ENCODE data around the gene SETX.

Gene SETX

DNA sequence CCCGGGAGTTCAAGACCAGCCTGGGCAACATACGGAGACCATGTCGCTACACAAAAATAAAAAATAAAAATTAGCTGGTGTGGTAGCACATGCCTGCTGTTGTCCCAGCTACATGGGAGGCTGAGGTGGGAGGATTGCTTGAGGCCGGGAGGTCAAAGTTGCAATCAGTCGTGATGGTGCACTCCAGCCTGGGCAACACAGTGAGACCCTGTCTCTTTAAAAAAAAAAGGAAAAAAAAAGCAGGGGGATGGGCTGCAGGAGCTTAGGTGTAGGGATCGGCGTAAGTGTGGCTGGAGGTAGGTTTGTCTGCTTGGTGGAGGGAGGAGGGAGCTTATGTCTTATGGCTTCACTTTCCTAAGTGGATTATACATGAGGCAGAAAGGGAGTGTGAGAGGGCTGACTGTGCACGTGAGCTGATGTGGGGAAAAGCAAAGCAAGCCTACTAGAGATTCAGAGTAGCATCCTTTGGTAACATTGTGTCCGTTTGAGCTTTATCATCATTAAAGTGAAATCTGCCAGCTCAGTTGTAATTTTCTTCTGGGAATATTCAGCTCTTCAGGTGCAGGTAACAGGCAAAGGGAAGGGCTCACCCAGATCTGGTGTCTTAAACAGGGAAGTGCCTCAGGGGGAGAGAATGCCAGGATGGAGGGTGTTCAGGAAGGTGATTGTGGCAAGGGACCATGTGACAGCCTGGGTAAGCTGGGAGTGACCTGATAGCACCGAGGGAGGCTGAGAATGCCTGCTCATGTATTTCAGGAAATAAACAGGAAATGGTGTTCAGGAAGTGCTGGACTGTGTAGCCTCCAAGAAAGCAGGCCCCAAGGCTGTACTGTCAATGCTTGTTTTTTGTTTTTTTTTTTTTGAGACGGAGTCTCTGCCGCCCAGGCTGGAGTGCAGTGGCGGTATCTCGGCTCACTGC is 17.6 kb upstream of the SETX start:
- DNase-seq (no peak), ATAC-seq (no peak)
- Mint-ChIP-seq H3K27ac (peak overlapping the region; percentile 55), H3K4me3 (no peak overlapping the region), H3K36me3 (ENCODE audit: low read depth) (peaks cover 21% of the 10 kb centered on the region), H3K27me3 (no peaks in the 10 kb centered on the region), H3K4me1 (peaks cover 21% of the 10 kb centered on the region), H3K9me3 (no peaks in the 10 kb centered on the region)

DNA sequence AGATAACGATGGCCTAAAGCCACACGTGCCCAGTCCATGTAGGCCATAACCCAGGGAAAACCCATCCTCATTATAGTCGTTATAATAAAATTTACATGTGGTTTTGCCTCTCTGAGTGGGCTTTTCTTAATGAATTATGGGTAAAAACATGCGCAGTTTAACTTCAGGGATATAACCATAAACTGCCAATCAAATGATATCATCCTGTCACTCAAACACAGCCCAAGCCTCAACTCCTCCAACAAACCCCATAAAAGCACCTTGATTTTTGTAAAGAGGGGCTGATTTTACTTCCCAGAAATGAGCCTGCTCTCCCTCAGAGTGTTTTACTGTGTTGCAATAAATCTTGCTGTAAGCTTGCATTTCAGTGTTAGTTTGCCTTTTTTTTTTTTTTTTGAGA is 15.8 kb upstream of the SETX start:
- H3K4me1 Mint-ChIP-seq, result peaks cover 20% of the 10 kb centered on the region
- H3K27ac Mint-ChIP-seq, result no peak overlapping the region
- ATAC-seq (no peak), DNase-seq (no peak)
- H3K4me3 Mint-ChIP-seq, result no peak overlapping the region
- H3K27me3 Mint-ChIP-seq, result no peaks in the 10 kb centered on the region
- H3K9me3 Mint-ChIP-seq, result no peaks in the 10 kb centered on the region
- H3K36me3 Mint-ChIP-seq (ENCODE audit: low read depth), result peaks cover 14% of the 10 kb centered on the region

DNA sequence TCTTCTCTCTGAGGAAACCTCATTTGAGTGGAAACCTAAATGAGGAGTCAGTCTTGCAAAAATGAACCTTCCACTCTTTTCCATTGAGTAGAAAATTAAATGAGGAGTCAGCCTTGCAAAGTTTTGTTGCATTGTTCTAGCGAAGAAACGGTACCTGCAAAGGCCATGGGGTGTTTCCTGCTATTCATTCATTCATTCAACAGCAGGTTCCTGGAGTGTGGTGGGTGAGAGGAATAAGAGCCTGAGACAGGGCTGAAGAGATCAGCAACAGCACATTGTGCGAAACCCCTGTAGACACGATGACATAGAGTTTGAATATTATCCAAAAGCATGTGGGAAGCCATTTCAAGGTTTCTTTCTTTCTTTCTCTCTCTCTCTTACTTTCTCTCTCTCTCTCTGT is 14.6 kb upstream of the SETX start:
- DNase-seq (no peak), ATAC-seq (no peak)
- no peak overlapping the region for H3K27ac Mint-ChIP-seq
- no peaks in the 10 kb centered on the region for H3K27me3 Mint-ChIP-seq
- H3K4me1 Mint-ChIP-seq, result peaks cover 18% of the 10 kb centered on the region
- H3K4me3 Mint-ChIP-seq, result no peak overlapping the region
- H3K36me3 Mint-ChIP-seq (ENCODE audit: low read depth), result peaks cover 4% of the 10 kb centered on the region
- no peaks in the 10 kb centered on the region for H3K9me3 Mint-ChIP-seq

DNA sequence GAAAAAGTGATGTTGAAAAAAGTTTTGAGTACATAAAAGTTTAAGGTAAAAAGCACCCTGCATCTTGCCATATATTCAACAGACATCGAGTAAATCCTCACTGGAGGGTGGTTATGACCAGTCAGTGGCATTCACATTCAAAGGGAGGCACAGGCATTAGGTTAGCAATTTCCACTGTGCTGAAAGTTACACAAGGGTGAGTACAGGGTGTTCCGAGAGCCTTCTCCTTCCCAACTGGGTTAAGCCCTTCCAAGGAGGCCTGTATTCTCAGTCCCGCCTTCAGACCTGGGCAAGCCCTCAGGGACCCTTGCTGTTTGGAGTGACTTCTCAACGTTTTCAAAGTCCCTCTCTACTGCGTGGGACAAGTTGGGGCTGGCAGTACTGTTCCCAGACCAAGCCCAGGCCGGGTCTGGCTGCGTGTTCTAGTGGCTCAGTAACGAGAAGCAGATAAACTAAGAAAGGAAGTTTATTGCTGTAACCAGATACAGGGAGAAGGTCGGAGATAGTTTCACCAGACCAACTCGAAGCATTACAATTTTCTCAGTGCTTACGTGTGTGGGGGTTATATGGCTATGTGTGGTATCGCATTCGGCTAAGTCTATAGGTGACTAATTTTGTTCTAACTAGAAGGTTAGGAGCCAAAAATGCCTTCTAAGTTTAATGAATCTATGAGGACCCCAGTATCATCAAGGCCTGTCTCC is 13.0 kb upstream of the SETX start:
- ATAC-seq (no peak), DNase-seq (no peak)
- Mint-ChIP-seq H3K36me3 (ENCODE audit: low read depth) (peaks cover 2% of the 10 kb centered on the region), H3K27me3 (no peaks in the 10 kb centered on the region), H3K9me3 (no peaks in the 10 kb centered on the region), H3K4me1 (peaks cover 6% of the 10 kb centered on the region), H3K4me3 (no peak overlapping the region), H3K27ac (no peak overlapping the region)

DNA sequence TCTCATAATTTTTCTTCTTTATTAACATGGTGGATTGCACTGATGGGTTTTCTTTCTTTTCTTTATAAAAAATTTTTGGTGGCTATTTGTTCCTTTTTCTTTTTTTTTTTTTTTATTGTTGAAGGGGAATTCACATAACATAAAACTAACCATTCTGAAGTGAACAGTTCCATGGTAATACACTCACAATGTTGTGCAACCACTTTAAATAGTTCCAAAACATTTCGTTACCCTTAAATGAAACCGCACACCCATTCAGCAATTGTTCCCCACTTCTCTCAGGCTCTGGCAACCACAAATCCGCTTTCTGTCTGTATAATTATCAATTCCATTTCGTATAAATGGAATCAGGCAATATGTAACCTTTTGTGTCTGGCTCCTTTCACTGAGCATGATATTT is 11.7 kb upstream of the SETX start:
- Mint-ChIP-seq H3K27ac (no peak overlapping the region), H3K9me3 (no peaks in the 10 kb centered on the region), H3K27me3 (no peaks in the 10 kb centered on the region), H3K4me3 (no peak overlapping the region), H3K36me3 (ENCODE audit: low read depth) (no peaks in the 10 kb centered on the region), H3K4me1 (no peaks in the 10 kb centered on the region)
- no peak for ATAC-seq
- DNase-seq, result no peak

DNA sequence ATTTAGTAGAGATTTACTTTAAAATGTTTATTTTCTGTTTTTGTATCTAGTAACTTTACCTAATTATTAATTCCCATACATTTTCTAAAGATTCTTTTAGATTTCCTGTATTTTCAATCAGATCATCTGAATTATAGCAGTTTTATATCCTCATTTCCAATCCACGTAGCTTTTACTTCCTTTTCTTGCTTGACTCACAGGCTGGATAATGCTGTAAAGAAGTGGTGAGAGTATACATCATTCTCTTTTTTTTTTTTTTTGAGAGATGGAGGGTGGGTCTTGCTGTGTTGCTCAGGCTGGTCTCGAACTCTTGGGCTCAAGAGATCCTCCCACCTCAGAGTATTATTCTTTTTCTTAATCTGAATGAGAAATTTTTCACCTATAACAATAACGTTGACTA is 11.2 kb upstream of the SETX start:
- no peaks in the 10 kb centered on the region for H3K9me3 Mint-ChIP-seq
- no peak for ATAC-seq
- H3K4me1 Mint-ChIP-seq, result no peaks in the 10 kb centered on the region
- no peaks in the 10 kb centered on the region for H3K36me3 Mint-ChIP-seq (ENCODE audit: low read depth)
- no peak overlapping the region for H3K4me3 Mint-ChIP-seq
- no peaks in the 10 kb centered on the region for H3K27me3 Mint-ChIP-seq
- DNase-seq, result no peak
- no peak overlapping the region for H3K27ac Mint-ChIP-seq

DNA sequence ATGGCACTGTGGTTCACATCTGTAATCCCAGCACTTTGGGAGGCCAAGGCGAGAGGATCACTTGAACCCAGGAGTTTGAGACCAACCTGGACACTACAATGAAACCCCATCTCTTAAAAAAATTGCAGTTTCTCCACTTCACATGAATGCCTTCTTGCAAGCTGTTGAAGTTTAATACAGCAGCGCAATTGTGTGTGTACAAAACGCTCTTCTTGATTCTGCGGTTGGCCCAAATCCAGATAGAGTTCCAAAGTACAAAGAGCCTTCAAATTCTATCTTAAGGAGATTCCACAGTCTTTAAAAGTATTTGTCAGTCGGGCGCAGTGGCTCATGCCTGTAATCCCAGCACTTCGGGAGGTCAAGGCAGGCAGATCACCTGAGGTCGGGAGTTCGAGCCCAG is 9.3 kb upstream of the SETX start:
- ATAC-seq (no peak), DNase-seq (no peak)
- Mint-ChIP-seq H3K4me3 (no peak overlapping the region), H3K4me1 (peaks cover 2% of the 10 kb centered on the region), H3K27ac (no peak overlapping the region), H3K9me3 (no peaks in the 10 kb centered on the region), H3K36me3 (ENCODE audit: low read depth) (no peaks in the 10 kb centered on the region), H3K27me3 (no peaks in the 10 kb centered on the region)

DNA sequence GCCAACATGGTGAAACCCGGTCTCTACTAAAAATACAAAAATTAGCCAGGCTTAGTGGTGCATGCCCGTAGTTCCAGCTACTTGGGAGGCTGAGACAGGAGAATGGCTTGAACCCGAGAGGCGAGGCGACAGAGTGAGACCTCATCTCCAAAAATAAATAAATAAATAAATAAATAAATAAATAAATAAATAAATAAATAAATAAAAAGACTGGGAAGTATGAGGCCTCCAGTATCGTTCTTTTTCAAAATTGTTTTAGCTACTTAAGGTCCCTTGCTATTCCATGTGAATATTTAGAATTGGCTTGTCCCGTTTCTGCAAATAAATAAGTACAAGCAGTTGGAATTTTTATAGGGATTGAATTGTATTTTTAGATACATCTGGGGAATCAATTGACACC is 3.0 kb upstream of the SETX start:
- Mint-ChIP-seq H3K27me3 (no peaks in the 10 kb centered on the region), H3K27ac (no peak overlapping the region), H3K36me3 (ENCODE audit: low read depth) (peaks cover 16% of the 10 kb centered on the region), H3K4me1 (peaks cover 27% of the 10 kb centered on the region), H3K4me3 (no peak overlapping the region), H3K9me3 (peaks cover 4% of the 10 kb centered on the region)
- ATAC-seq (no peak), DNase-seq (no peak)

DNA sequence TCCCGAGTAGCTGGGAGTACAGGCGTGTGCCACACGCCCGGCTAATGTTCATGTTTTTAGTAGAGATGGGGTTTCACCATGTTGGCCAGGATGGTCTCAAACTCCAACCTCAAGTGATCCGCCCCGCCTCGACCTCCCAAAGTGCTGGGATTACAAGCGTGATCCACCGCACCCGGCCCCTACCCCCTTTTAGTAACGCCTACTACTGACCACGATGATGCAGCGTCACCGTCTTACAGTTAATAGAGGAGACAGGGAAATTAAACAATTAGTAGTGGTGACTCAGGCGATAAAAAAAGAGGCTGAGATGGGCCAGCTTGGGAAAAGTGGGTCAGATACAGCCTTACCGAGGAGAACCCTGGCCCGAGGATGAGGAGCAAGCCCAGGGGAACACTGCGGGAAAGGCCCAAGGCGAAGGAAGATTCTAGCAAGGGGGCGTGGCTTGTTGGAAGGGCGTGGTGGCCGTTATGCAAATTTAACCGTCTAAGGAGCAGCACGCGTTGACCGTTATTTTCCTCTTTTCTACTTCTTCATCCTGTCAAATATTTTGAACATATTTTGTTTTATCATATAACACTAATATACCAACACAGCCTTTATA is 1.6 kb upstream of the SETX start:
- Mint-ChIP-seq H3K27ac (peak overlapping the region; percentile 12), H3K36me3 (ENCODE audit: low read depth) (peaks cover 27% of the 10 kb centered on the region), H3K27me3 (no peaks in the 10 kb centered on the region), H3K4me1 (peaks cover 40% of the 10 kb centered on the region), H3K9me3 (peaks cover 4% of the 10 kb centered on the region), H3K4me3 (no peak overlapping the region)
- DNase-seq (no peak), ATAC-seq (no peak)

DNA sequence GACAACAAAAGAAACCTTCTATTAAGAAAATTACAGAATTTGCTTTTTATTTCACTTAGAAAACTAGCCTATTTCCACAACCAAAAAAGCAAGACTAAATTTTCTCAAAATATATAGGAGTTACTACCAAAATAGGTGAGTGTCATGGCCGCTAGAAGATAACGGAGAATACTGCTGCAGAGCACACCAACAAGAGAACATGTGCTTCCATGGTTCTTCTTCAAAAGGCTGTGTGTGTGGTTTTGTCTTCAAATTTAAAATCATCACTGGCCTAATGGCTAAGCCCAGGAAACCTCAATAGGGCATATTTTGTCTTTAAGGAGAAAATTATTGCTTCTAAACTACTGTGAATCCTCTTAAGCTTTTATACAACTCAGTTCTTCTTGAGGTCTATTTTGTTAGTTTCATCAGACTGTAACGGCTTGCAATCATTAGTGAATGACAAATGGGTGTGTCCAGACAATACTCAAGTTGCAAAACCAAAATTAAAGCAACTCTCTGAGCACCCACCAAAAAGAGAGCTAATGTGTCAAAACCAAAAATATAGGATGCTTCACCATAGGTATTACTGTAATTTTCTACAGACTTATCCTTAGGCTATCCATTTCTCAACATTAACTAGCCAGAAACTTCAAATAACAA is 3.3 kb downstream of the SETX start:
- Mint-ChIP-seq H3K36me3 (ENCODE audit: low read depth) (peaks cover 51% of the 10 kb centered on the region), H3K27ac (peak overlapping the region; percentile 83), H3K4me1 (peaks cover 63% of the 10 kb centered on the region), H3K9me3 (peaks cover 3% of the 10 kb centered on the region), H3K4me3 (peak overlapping the region; percentile 91), H3K27me3 (no peaks in the 10 kb centered on the region)
- DNase-seq, result no peak
- ATAC-seq, result no peak

DNA sequence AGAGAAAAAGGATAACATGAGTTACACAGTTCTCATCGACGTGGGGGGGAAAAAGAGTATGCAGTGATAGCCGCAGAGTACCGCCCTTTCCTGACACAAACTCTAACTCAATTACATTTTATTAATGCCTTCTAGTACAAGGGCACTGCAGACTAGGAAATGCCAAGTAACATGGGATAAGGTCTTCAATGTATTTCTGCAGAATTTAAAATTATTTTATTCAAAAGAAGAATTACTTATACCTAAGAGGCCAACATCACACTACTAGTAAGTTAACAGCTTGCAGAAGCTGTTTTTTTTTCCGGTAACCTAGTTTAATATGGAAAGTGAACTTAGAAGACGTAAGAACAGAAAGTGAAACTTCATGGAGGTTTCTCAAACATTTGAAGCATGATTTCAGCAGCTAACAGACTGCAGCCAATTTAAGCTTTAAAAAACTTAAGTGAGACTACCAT is 3.9 kb downstream of the SETX start:
- ATAC-seq (no peak), DNase-seq (peak; percentile 26)
- Mint-ChIP-seq H3K4me3 (peak overlapping the region; percentile 91), H3K9me3 (no peaks in the 10 kb centered on the region), H3K4me1 (peaks cover 59% of the 10 kb centered on the region), H3K27ac (peak overlapping the region; percentile 83), H3K27me3 (no peaks in the 10 kb centered on the region), H3K36me3 (ENCODE audit: low read depth) (peaks cover 57% of the 10 kb centered on the region)

DNA sequence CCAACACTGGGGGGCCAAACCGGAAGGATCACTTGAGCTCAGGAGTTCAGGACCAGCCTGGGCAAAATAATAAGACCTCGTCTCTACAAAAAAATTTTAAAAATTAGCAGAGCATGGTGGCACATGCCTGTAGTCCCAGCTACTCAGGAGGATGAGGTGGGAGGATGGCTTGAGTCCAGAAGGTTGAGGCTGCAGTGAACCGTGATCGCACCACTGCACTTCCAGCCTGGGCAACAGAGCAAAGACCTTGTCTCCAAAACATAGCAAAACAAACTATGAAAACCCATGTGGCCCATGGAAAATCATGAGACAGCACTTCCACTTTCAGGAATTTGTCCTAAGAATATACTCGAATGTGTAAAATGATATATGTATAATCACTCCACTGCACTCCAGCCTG is 6.1 kb downstream of the SETX start:
- H3K9me3 Mint-ChIP-seq, result no peaks in the 10 kb centered on the region
- H3K4me3 Mint-ChIP-seq, result no peak overlapping the region
- no peak for ATAC-seq
- H3K36me3 Mint-ChIP-seq (ENCODE audit: low read depth), result peaks cover 60% of the 10 kb centered on the region
- H3K27me3 Mint-ChIP-seq, result no peaks in the 10 kb centered on the region
- DNase-seq, result no peak
- peaks cover 50% of the 10 kb centered on the region for H3K4me1 Mint-ChIP-seq
- H3K27ac Mint-ChIP-seq, result peak overlapping the region; percentile 85

DNA sequence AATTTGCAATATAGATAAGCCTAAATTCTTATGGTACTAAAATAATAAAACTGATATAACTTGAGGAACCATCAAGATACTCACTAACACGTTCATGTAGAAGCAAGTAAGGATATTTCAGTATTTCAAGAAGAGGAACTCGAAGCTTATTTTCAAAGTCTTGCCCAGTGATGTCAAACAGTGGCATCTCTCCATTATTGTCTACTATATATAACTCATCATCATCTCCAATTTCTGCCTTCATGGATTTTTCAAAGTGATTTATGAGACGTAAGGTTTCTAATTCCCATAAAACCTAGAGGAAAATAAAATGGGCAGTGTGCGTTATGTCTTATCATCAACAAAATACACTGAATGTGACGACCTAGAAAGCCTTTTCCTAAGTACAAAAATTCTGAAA is 8.6 kb downstream of the SETX start:
- DNase-seq (no peak), ATAC-seq (no peak)
- Mint-ChIP-seq H3K27me3 (no peaks in the 10 kb centered on the region), H3K27ac (no peak overlapping the region), H3K9me3 (no peaks in the 10 kb centered on the region), H3K36me3 (ENCODE audit: low read depth) (peaks cover 57% of the 10 kb centered on the region), H3K4me1 (peaks cover 25% of the 10 kb centered on the region), H3K4me3 (no peak overlapping the region)

DNA sequence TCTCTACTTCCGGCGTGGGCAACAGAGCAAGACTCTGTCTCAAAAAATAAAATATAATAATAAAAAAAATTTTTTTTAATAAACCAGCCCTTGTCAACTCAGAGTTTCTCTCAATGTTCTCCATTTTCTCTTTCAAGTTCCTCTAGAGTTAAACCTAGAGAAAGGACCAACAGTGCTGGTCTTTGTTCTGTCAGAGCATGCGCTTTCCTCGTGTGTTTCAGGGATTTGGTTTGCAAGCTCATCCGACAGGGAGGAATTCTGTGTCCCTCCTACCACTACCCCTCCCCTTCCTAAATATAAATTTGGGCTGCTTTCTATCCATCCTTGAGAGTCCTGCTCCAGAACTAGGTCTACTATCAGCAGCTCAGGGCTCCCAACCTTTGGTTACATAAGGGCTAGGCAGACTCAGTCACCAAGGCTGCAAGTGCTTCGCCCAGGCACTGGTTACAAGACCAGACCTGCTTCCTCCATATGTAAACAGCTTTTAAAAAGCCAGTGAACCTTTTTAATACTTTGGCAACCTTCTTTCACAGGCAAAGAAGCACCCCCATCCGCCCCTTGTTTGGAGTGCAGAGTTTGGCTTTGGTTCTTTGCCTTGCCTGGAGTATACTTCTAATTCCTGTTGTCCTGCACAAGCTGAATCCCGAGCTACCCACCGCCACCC is 13.5 kb downstream of the SETX start:
- H3K27ac Mint-ChIP-seq, result no peak overlapping the region
- H3K27me3 Mint-ChIP-seq, result no peaks in the 10 kb centered on the region
- no peak overlapping the region for H3K4me3 Mint-ChIP-seq
- DNase-seq (no peak), ATAC-seq (no peak)
- H3K4me1 Mint-ChIP-seq, result peaks cover 4% of the 10 kb centered on the region
- H3K36me3 Mint-ChIP-seq (ENCODE audit: low read depth), result peaks cover 52% of the 10 kb centered on the region
- H3K9me3 Mint-ChIP-seq, result no peaks in the 10 kb centered on the region
